A549 (cell line): ENCODE results near the gene REXO2. TPM values are rescaled to one million over a fixed set of nuclear protein-coding genes. Genes with fewer than 3 reads are reported as not detected.

Experiments
- ATAC-seq, 2 experiments: fragments of 200-7000 bp in 1 of 2; fragments of >200 bp in 1 of 2; cut with Nextera tagmentation in 1 of 2; cut with Tn5 transposase in 1 of 2; 3 replicates each; pipeline versions ENCODE4 v1.8.0 to v1.9.1; 2018 to 2020; ENCODE audit warnings: mild to moderate bottlenecking in 1 of 2, moderate library complexity in 1 of 2
- CTCF ChIA-PET: fragments of 300-600 bp; sonication (Branson Sonifier 250); formaldehyde crosslinking; extraction: SDS; loops from one replicate; lab custom pipeline; 2021; ENCODE audit warnings: antibody characterized with exemption, inconsistent platforms; lab: Yijun Ruan, JAX
- POLR2A ChIA-PET: fragments of 350-600 bp; formaldehyde crosslinking; extraction: SDS; loops from one replicate; lab custom pipeline; 2021; ENCODE audit warnings: antibody characterized with exemption, inconsistent platforms; lab: Yijun Ruan, JAX
- DNase-seq, 2 experiments: peaks; one replicate each; pipeline versions ENCODE4 v3.0.0 to v3.0.0-alpha.2; 2011 to 2016; ENCODE audit warnings: low read depth in 1 of 2, low spot score in 1 of 2
- FAIRE-seq: peaks from 2 replicates; lab custom pipeline; 2011; peaks lifted over from hg19 to GRCh38; lab: Jason Lieb, UNC
- H3K27ac ChIP-seq, 2 experiments: fragments of >200 bp; sonication (Bioruptor Twin); formaldehyde crosslinking; 3 replicates each; pipeline ENCODE4 v1.5.1; 2016 to 2017
- H3K4me1 ChIP-seq: fragments of >200 bp; sonication (Bioruptor Twin); formaldehyde crosslinking; 3 replicates; pipeline ENCODE4 v1.6.1; 2016
- H3K4me2 ChIP-seq: fragments of >200 bp; sonication (Bioruptor Twin); formaldehyde crosslinking; 3 replicates; pipeline ENCODE4 v1.6.1; 2016
- H3K4me3 ChIP-seq: fragments of >200 bp; sonication (Bioruptor Twin); formaldehyde crosslinking; 3 replicates; pipeline ENCODE4 v1.5.1; 2016
- H3K9me3 ChIP-seq: fragments of >200 bp; sonication (Bioruptor Twin); formaldehyde crosslinking; 3 replicates; pipeline ENCODE4 v1.6.1; 2016
- E2F6 ChIP-seq: IDR thresholded peaks from 2 replicates; pipeline ENCODE4 v1.6.1; 2012; ENCODE audit warnings: low read depth, borderline replicate concordance
- EHF ChIP-seq: fragments of 250-450 bp; sonication (Bioruptor Pico); IDR thresholded peaks from 2 replicates; pipeline ENCODE4 v1.5.0; 2020; ENCODE audit warnings: mild to moderate bottlenecking
- EHMT2 ChIP-seq: fragments of 200-600 bp; sonication (generic); IDR thresholded peaks from 2 replicates; pipeline ENCODE4 v1.6.1; 2016; ENCODE audit warnings: antibody characterized with exemption, low read depth, mild to moderate bottlenecking, moderate library complexity
- ELK1 ChIP-seq: fragments of 150-350 bp; IDR thresholded peaks from 2 replicates; pipeline ENCODE4 v1.6.1; 2014; ENCODE audit warnings: low read depth, mild to moderate bottlenecking, low read length
- EP300 ChIP-seq, 2 experiments: fragments of >200 bp; sonication (Bioruptor Twin); formaldehyde crosslinking; IDR thresholded peaks; 2 replicates in 1 of 2; 3 replicates in 1 of 2; pipeline ENCODE4 v1.6.1; 2016 to 2017
- FOSB ChIP-seq: fragments of 250-450 bp; sonication (Bioruptor Pico); IDR thresholded peaks from 2 replicates; pipeline ENCODE4 v1.5.0; 2020; ENCODE audit warnings: mild to moderate bottlenecking, moderate library complexity
- FOSL2 ChIP-seq, 2 experiments: fragments of 450-650 bp in 1 of 2; fragments of >200 bp in 1 of 2; sonication (Bioruptor Twin) in 1 of 2; formaldehyde crosslinking; IDR thresholded peaks; 2 replicates each; pipeline versions ENCODE4 v1.5.0 to v1.6.1; 2016 to 2020; ENCODE audit warnings: mild to moderate bottlenecking in 1 of 2, moderate library complexity in 1 of 2
- HEYL ChIP-seq: fragments of 250-450 bp; sonication (Bioruptor Pico); IDR thresholded peaks from 2 replicates; pipeline ENCODE4 v1.8.0; 2021; ENCODE audit warnings: mild to moderate bottlenecking, moderate library complexity
- HMGXB4 ChIP-seq: fragments of 250-450 bp; sonication (Bioruptor Pico); IDR thresholded peaks from 2 replicates; pipeline ENCODE4 v1.5.0; 2021; ENCODE audit warnings: mild to moderate bottlenecking, moderate library complexity, borderline replicate concordance
- HOXB5 ChIP-seq: fragments of 250-450 bp; sonication (Bioruptor Pico); IDR thresholded peaks from 2 replicates; pipeline ENCODE4 v1.5.0; 2020; ENCODE audit warnings: mild to moderate bottlenecking, moderate library complexity
- MAZ ChIP-seq: fragments of 150-350 bp; IDR thresholded peaks from 2 replicates; pipeline ENCODE4 v1.6.1; 2014; ENCODE audit warnings: antibody characterized with exemption, low read depth, low read length, borderline replicate concordance
- RARB ChIP-seq: fragments of 250-450 bp; sonication (Bioruptor Pico); IDR thresholded peaks from 2 replicates; pipeline ENCODE4 v1.8.0; 2021; ENCODE audit warnings: mild to moderate bottlenecking, moderate library complexity
- RCOR1 ChIP-seq: fragments of 150-350 bp; IDR thresholded peaks from 2 replicates; pipeline ENCODE4 v1.6.1; 2014; ENCODE audit warnings: antibody characterized with exemption, low read length, low read depth
- RFX5 ChIP-seq: fragments of 450-650 bp; IDR thresholded peaks from 2 replicates; pipeline ENCODE4 v1.7.1; 2014; ENCODE audit warnings: antibody characterized with exemption, mild to moderate bottlenecking, moderate library complexity
- RNF2 ChIP-seq: fragments of 200-600 bp; sonication (generic); IDR thresholded peaks from 2 replicates; pipeline ENCODE4 v1.6.1; 2016; ENCODE audit warnings: low read depth, mild to moderate bottlenecking, antibody characterized with exemption, moderate library complexity, borderline replicate concordance
- TFCP2L1 ChIP-seq: fragments of 250-450 bp; sonication (Bioruptor Pico); IDR thresholded peaks from 2 replicates; pipeline ENCODE4 v1.5.0; 2021; ENCODE audit warnings: mild to moderate bottlenecking
- USF2 ChIP-seq: fragments of 450-650 bp; IDR thresholded peaks from 2 replicates; pipeline ENCODE4 v1.6.1; 2014; ENCODE audit warnings: antibody characterized with exemption
- ZC3H11A ChIP-seq: fragments of 450-650 bp; IDR thresholded peaks from 2 replicates; pipeline ENCODE4 v1.6.1; 2014; ENCODE audit warnings: antibody characterized with exemption, mild to moderate bottlenecking
- ZFP36 ChIP-seq: fragments of 450-650 bp; IDR thresholded peaks from 2 replicates; pipeline ENCODE4 v1.6.1; 2014; ENCODE audit warnings: borderline replicate concordance; ENCODE audit not compliant: partially characterized antibody
- ZSCAN20 ChIP-seq: fragments of 250-450 bp; sonication (Bioruptor Pico); IDR thresholded peaks from 2 replicates; pipeline ENCODE4 v1.8.0; 2022; ENCODE audit warnings: mild to moderate bottlenecking, moderate library complexity
- WGBS: methylation state at CpG from one replicate; pipeline ENCODE4 v1.1.6; 2017; ENCODE audit errors: missing lambda C conversion rate; 5-methylcytosine and 5-hydroxymethylcytosine counted together
- polyA plus RNA-seq, 4 experiments: library from polyadenylated mRNA; depleted of rRNA in 3 of 4; stranded (reverse); fragments of >200 nt; fragmentation: RNase III in 1 of 4; extraction: RNeasy Plus Mini Kit Qiagen cat#74134 plus additional on column Dnase treatment in 1 of 4; gene quantifications; 2 replicates in 3 of 4; 3 replicates in 1 of 4; pipeline ENCODE4 v1.2.3, GENCODE V29; 2011 to 2017

The REXO2 gene
- polyA plus RNA-seq, 2 of the 4 experiments (the other 2 are of a cell fraction), result 218 to 226 TPM

- Histone ChIP-seq H3K4me3 (no peak overlapping the region), H3K4me2 (no peak overlapping the region), H3K27ac (no peak overlapping the region), H3K9me3 (no peaks in the 10 kb centered on the region), H3K4me1 (peaks cover 23% of the 10 kb centered on the region)
- FAIRE-seq (no peak), ATAC-seq (no peak), DNase-seq (no peak)
- 100% methylated on average over 1 of the region's 1 CpG for WGBS
- TF ChIP-seq EHF (CRISPR knock-in tag), result no peak
- no peak for TF ChIP-seq USF2
- TF ChIP-seq TFCP2L1 (CRISPR knock-in tag), result no peak
- TF ChIP-seq FOSB (CRISPR knock-in tag), result no peak
- TF ChIP-seq EHMT2, result no peak
- no peak for TF ChIP-seq ZC3H11A
- no peak for TF ChIP-seq RCOR1
- no peak for TF ChIP-seq RNF2
- ChIA-PET POLR2A (no interaction called here), CTCF (interaction anchor here (0.6 to 1.0 kb wide), 2 partner anchors 10 to 363 kb away, joined by 4 read pairs; no protein-coding TSS in a partner anchor)
Measured at GRCh38 chr11:114442536-114442935, 3.3 kb downstream of the REXO2 start.

GRCh38 chr11:114447444-114447843 lies 8.2 kb downstream of the REXO2 start:
- ChIA-PET CTCF (interaction anchor here (0.9 kb wide), 1 partner anchor 108 kb away, joined by 3 read pairs; no protein-coding TSS in a partner anchor), POLR2A (no interaction called here)

GRCh38 chr11:114447892-114448291 lies 8.6 kb downstream of the REXO2 start:
- FAIRE-seq (no peak), DNase-seq (no peak), ATAC-seq (no peak)
- H3K4me2 ChIP-seq, result no peak overlapping the region
- ChIA-PET CTCF (interaction anchor here (0.9 kb wide), 1 partner anchor 108 kb away, joined by 3 read pairs; no protein-coding TSS in a partner anchor), POLR2A (no interaction called here)
- H3K9me3 ChIP-seq, result no peaks in the 10 kb centered on the region
- 86% methylated on average over 3 of the region's 3 CpGs for WGBS
- TF ChIP-seq FOSL2 (IDR thresholded peaks at IDR 0.05), result no peak
- no peak for TF ChIP-seq FOSL2 (CRISPR knock-in tag; IDR thresholded peaks at IDR 0.05)
- no peak for TF ChIP-seq RNF2
- no peak for TF ChIP-seq HMGXB4 (CRISPR knock-in tag)
- no peak for TF ChIP-seq RFX5
- no peak for TF ChIP-seq HEYL (CRISPR knock-in tag)
- no peak for TF ChIP-seq E2F6
- peak overlapping the region; percentile 24 to 43; a peak in 4 of 6 replicates for H3K27ac ChIP-seq
- no peak overlapping the region for H3K4me3 ChIP-seq
- H3K4me1 ChIP-seq, result peaks cover 17% of the 10 kb centered on the region; the same call in 2 of the 3 replicates

More at GRCh38 chr11:114447444-114447843, 8.2 kb downstream of the REXO2 start:
- TF ChIP-seq EP300 (IDR thresholded peaks at IDR 0.05) (no peak), RARB (CRISPR knock-in tag) (no peak), ZFP36 (no peak), HOXB5 (CRISPR knock-in tag) (no peak), ZSCAN20 (CRISPR knock-in tag) (no peak), ELK1 (no peak), USF2 (no peak), RCOR1 (no peak), MAZ (no peak)
- peaks cover 17% of the 10 kb centered on the region; the same call in 2 of the 3 replicates for H3K4me1 ChIP-seq
- FAIRE-seq, result no peak
- H3K4me3 ChIP-seq, result no peak overlapping the region
- WGBS, result 89% methylated on average over 2 of the region's 2 CpGs
- no peak overlapping the region for H3K4me2 ChIP-seq
- DNase-seq, result no peak
- peak overlapping the region; percentile 22 to 43; a peak in 4 of 6 replicates for H3K27ac ChIP-seq
- ATAC-seq, result no peak
- H3K9me3 ChIP-seq, result no peaks in the 10 kb centered on the region
